T follicular helper cell (primary cell): Measurements from ENCODE around the gene PLCB1.
"Not testable (repeated sequence)": the region's sequence is repeated elsewhere in the genome, so short reads cannot be mapped to it uniquely, and the experiment has no call there.

Experiments used
- DNase-seq: peaks from one replicate; pipeline ENCODE4 v3.0.0-alpha.2; 2020; ENCODE audit warnings: low read depth

Gene PLCB1

DNA sequence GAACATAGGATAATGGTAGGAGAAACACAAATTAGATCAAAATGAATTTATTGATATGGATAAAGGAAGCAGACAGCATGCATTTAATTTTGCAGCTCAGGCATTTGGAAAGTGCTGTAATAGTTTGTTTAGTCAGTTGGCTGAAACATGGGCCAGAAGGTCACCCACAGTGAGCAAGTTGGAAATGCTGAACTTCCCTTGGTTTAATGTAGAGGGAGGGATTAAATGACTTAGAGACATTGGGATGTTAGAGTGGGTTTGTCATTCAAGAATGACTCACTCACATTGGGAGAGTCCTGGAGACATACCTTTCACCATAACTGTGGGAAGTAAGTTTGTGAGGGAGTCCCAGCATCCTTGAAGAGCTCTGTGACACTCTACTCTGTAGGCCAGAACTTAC lies 705.3 kb downstream of the PLCB1 start:
- DNase-seq: no peak

DNA sequence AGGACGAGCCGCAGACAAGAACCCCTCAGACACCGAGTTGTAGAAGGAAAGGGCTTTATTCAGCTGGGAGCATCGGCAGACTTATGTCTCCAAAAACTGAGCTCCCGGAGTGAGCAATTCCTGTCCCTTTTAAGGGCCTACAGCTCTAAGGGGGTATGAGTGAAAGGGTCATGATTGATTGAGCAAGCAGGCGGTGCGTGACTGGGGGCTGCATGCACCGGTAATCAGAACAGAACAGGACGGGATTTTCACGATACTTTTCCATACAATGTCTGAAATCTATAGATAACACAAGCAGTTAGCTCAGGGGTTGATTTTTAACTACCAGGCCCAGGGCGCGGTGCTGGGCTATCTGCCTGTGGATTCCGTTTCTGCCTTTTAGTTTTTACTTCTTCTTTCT lies 710.5 kb downstream of the PLCB1 start:
- no peak for DNase-seq

DNA sequence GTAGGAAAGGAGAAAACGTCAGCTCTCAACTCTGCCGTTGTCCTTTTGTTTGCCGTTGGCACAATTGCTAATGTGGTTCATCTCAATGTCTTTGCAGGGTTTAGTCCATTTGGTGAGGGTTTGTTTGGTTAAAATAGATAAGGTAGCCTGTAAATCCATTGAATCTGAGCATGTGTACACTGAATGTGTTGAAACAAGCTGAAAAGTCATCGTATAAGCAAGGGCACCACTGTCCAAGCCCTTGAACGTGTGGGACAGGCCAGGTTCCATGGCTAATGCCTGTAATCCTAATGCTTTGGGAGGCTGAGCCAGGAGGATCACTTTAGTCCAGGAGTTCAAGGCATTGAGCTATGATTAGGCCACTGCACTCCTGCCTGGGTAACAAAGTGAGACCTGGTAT lies 712.1 kb downstream of the PLCB1 start:
- no peak for DNase-seq

DNA sequence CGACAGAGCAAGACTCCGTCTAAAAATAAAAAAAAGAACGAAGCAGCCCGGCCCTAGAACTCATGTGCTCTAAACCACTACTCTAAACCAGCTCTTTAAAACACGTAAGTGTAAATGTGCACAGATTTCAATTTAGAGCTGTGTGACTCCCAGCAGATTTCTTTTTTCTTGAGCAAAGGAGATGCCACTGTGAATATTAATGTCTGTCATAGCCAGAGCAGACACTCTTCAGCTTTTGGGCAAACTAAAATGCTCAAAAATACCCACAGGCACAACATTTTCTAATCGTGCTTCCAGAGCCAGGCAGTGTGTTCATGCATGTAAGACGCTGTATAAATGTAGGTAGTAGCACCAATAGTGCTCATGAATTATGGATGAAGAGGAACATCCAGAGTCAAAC lies 717.9 kb downstream of the PLCB1 start:
- DNase-seq: no peak

DNA sequence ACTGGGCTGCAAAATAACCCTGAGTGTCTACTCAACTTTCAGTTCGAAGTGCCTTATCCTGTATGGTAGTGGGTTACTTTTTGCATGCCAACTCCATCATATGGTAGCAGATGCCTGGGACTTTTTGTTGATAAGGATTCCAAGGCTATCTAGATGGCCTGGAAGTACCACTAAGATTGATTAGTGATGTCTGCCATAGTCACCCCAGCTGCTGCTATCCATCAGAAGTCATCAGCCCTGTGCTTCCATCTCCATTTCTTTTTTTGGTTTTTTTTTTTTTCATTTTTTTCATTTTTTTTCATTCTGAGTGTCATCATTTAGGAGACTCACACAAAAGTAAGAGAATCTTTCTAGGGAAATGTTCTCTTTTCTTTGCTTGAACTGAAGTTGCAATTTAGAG lies 719.4 kb downstream of the PLCB1 start:
- DNase-seq: no peak

DNA sequence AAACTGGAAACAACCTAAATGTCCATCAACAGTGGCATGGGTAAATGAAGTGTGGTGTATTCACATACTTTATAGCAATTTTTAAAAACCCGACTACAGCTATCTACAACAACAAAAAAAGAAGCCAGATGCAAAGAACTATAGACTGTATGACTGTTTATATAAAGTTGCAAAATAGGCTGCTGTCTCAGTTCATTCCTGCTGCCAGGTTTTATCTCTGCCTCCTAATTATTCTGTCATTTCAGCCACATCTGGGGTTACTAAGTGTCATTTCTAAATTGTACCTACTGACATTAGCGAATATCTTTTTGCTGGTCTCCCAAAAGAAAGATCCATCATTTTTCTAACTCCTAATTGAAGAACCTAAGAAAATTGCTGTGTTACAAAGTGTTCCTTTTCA lies 719.9 kb downstream of the PLCB1 start:
- not testable (repeated sequence) for DNase-seq

DNA sequence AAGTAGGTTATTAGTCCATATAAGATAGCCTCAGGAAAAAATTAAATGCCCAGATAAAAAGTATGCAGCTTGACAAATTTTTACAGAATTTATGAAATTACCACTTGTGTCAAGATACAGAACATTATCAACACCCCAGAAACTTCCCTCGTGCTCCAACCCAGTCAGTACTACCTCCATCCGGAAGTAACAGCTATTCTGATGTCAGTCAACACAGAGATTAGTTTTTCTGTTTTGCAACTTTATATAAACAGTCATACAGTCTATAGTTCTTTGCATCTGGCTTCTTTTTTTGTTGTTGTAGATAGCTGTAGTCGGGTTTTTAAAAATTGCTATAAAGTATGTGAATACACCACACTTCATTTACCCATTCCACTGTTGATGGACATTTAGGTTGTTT lies 721.1 kb downstream of the PLCB1 start:
- not testable (repeated sequence) for DNase-seq

DNA sequence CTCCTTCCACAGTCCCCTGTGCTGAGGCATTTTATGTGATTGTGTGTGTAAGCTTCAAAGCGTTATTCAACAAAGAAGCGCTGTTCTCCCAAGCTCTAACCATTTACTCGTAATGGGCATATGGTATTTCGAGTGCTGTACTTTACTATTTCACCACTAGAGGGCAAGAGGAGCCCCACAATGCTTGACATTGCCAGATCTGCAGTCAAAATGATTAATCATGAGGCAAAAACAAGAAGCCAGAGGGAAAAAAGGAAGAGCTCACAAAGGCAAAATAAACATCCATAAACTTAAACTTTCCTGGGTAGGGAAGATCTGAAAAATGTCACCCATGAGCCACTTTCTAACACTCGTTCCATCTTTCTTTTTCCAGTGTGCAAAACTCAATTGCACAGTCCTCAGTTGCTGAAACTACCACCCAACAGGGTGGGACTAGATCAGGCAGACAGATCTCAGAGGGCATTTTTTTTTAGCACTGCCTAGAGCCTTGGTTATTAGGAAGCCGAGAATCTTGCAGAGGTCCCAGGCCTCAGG lies 721.8 kb downstream of the PLCB1 start:
- DNase-seq: no peak

DNA sequence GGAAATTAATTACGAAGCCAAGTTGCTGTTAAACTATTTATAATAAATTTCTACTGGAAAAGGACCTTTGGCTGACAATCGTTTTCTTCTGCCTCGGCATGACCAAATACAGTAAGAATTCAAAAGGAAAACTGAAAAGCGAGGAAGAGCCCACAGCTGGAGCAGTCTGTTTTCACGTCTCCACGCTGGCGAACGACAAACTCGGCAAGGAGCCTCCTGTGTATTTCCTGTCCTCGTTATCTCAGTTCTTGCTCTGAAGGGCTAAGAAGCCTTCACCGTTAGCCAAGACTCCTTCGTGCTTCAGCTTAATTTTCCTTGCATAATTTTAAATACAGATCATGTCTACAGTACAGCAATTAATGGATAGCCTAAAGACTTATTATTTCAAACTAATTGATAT lies 722.5 kb downstream of the PLCB1 start:
- DNase-seq: no peak

DNA sequence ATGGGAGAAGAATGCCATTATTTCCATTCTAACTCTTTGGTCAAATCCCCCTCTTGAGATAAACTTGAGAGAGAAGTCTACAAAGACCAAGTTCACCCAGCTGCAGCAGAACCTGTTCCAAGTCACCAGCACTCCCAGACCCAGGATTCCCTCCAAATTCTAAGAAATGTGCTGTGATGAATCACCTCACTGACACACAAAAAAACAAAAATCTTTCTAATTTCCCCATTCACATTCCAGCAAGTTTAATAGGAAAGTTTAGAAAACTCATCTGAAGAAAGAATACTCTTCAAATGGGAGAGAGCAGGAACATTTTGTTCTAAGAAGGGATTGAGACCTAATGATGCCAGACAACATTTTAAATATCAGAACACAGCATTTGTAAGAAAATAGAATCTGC lies 723.2 kb downstream of the PLCB1 start:
- no peak for DNase-seq

DNA sequence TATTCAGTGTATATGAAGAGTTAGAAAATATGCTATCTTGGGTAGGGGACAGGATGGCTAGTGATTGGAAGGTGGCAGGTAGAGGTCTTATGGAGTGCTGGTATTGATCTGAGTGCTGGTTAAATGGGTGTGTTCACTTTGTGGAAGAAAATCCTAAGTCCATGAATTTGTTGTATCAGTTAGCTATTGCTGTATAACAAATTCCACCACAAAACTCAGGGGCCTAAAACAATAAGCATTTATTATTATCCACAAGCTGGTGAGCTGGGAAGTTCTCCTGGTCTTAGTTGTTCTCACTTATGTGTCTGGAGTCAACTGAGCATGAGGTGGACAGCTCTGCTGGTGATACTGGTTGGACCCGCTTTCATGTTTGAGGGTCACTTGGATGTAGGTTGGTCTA lies 724.6 kb downstream of the PLCB1 start:
- no peak for DNase-seq

DNA sequence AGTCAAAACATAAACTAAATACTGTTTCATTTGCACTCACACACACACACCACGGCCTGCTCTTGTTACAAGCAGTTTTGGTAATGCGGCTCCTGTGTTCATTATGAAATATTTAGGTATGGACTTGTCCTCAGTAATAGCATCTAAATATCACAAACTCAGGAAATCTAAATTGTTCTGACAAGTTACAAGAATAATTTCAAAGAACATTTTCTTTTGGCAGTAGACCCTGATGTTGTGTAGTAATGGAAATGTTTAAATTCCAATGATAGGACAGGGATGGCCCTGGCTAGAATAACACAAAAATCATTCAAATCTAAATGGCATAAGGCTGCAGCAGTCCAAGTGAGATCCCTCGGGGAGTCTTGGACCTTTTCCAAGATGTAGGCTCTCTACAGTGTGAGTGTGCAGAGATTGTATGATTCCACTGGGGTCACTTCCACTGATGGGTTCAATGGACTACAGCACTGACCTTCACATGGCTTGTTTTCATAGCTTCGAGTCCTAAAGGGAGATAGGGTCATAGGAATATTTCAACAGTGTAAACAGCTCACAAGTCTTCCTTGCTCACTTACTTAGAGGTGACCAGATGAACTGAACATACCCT lies 726.2 kb downstream of the PLCB1 start:
- no peak for DNase-seq

DNA sequence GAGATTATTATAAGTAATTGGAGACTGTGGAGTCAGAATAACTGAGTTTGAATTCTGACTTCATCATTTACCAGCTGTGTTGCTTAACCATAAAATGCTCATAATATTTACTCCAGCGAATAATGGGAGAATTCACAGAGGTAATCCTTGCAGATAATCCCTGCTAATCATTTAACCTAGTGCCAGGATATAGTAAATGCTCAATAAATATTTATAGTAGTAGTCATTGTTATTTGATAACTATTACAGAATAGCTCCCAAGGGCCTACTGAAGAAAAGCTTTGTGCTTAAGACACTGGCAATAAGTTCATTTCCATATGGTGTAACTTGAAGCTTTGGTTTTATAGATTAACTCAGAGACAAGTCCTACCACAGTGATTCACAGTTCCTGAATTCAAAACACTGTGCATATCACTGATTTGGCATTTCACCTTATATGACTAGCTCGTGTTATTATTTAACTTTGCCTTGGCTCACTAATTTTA lies 728.0 kb downstream of the PLCB1 start:
- DNase-seq: no peak

DNA sequence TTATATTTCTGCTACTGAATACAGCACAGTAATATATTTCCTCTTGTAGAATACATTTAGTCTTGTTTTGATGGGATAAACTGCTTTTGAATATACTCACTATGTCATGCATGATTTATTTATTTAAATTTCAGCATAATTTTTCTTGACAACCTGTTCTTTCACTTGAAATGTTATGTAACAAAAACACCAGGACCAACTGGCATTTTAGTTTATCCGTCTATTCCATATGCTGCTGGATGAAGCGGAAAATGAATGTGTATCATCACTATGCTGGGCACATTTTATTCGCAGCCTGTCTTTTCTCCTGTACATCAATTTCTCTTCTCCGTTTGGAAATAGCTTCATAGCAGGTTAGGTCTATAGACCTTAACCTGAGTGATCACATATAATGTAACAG lies 730.0 kb downstream of the PLCB1 start:
- no peak for DNase-seq

DNA sequence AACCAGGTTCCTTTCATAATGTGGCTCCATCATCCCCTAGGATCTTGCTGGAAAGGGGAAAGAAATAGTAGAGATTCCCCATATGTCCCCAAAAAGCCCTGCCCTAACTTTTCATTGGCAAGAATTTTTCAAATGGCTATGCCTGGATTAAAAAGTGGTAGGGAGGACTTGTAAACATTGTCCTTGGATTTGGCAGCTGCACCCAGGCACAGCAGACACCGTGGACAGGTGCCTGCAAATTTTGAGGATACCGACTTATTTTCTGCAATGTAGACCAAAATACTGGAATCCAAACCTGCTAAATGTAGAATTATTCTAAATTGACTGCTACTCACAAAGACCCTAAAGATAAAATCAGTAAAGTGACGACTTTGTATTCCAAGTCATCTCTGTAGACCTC lies 733.6 kb downstream of the PLCB1 start:
- DNase-seq: no peak

DNA sequence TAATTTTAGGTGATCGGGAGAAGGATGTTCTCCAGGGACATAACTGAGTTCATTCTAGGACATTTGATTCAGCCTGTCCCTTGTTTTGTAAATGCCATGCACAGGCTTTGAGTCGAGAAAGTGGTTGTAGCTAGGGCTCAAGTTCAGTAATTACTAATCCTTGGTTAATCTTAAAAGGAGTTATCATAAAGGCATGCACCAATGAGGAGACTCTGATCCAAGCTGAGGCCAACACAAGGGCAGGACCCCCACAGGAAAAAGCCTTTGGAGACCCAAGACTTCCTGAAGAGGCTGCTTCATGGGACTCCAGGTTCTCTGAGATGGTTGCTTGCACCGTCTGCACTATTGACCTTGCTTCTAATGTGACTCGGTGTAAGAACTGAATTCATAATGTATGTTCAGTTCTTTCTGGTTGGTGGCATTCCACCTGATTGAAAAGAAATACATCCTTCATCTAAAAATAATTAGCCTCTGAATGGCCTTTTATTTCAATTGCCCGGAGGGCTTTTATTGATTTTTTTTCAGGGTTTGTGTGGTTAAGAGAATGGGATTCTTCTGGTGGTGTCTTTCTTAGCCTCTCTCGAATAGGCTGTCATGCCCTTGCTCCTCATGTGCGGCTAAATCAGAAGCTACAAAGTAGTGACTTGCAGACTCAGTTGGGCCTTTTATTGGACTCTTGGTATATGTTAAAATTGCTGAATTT lies 735.1 kb downstream of the PLCB1 start:
- DNase-seq: no peak

DNA sequence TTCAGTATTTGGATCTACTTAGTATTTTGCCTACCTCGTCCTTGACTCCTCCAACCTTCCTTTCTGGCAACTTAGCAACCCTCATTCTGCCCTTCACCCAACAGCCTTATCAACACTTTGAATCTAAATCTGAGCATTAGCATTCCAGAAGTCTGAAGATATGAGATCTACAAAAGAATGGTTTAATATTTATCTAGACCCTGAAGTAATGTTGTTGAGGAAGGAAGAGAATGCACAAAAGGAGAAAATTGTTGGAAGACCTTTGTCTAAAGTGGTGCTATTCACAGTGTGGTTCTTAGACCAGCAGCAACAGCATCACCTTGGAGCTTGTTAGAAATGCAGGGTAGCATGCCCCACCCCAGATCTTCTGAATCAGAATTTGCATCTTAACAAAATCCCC lies 738.6 kb downstream of the PLCB1 start:
- no peak for DNase-seq

DNA sequence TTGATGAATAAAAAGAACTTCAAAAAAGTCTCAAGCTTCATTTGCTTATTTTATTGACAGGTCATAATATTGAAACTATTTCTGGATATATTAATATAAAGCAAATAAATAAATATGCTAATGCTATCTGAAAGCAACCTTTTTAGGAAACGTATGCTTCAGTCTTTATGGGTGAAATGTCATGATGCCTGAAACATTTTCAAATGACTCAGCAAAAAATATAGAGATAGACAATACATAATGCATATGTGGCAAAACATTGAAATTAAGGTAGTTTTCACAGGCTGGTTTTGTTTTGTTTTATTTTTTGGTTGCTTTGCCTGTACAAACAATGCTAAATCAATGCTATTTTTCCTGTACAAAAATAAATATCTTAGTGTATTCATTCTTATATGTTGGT lies 742.4 kb downstream of the PLCB1 start:
- no peak for DNase-seq

DNA sequence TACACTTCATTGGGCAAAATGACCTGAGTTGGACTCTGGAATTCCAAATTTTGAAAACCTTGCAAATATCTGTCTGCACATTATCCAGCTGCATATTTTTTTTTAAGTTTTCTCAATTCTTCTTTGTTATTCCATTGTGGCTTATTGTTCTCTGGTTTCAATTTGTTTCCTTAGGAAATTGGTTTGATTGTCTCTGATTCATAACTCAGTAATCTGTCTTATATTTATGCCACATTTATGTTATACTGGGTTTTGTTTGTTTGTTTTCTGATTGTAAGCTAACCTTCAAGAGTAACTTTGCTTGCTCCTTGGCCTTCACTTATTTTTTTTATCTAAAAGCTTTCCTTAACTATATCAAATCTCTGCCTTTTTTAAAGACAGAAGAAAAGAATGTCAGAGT lies 743.5 kb downstream of the PLCB1 start:
- DNase-seq: no peak

DNA sequence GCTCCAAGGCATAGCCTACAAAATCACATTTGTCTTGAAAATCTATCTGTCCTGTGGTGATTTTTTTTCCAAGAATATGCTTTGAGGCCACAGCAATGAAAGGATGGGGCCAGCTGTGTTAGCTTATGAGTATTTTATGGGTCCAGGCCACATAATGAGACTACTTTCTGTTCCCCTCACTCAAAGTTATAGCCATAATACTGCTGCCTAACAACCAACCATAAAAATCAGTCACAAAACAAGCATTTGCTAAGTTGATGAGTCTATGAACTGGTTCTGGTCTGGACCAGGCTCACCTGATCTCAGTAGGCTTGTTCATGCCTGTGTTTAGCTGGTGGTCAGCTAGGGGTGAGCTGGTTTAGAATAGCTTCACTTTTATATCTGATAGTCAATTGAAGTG lies 744.3 kb downstream of the PLCB1 start:
- no peak for DNase-seq

DNA sequence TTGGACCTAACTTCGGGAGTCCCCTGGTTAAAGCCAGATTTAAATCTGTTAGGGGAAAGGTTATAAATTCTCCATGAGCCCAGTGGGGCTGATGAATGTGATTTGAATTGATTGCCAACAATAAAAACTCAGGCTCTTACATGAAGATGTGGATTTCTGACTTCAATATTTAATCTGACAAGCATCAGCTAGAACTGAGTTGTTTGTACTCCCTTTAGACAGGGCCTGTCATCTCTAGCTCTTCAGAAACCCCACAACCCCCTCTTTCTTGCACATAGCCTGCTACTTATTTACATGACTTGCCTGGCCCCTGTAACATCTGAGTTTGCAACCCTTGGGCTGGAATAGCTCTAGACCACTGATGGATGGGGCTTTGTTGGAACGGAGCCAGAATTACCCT lies 745.2 kb downstream of the PLCB1 start:
- no peak for DNase-seq

DNA sequence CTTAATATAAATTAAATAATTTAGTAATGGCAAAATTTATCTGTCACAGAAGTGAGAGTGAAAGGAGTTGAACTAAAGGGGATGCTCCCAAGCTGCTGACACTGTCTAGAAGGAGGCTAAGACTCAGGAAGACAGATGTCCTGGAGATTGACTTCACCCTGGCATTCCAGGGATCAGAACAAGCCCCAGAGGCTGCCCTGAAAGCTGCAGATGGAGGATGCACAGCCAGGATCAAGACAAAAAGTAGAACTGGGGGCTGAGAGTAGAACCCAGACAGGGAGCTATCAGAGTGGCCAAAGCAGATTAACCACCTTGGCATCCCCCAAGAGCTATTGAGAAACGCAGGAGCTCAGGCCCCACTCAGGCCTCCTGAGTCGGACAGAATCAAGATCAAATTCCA lies 747.6 kb downstream of the PLCB1 start:
- DNase-seq: no peak

DNA sequence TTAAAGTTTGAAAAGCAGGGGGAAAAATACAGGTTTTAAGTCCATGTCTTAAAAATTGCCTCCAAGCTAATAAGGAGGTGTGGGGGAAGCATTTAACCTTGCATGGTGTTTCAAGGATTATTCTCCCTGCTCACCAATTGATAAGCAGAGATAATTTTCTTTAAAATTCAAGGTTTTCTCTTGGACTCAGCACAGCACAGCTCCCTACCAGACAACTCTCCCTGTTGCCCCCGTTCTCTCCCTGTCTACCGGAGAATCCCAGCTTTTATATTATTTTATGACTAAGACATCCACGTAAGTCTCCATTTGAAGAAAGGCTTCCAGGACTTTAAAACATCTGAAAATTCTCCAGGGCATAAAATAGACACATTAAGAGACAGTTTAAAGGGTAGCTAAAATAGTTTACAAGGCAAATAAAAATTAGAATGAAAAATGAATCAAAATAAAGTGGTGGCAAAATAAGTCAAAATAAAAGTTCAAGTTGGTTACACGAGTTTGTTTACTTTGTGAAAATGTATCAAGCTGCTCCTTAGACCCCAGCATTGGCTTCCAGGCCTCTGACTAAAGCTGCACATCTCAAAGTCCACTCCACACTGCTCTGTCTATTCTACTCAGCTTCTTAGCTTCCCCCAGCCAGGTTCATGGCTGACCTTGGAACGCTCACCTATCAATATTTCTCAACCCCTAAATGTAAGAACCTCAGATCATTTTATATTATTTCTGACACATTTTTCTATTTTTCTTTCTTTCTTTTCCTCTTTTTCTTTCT lies 748.2 kb downstream of the PLCB1 start:
- DNase-seq: no peak
